ENCODE results near the gene OR10P1.
"Not testable (repeated sequence)": the region's sequence is repeated elsewhere in the genome, so short reads cannot be mapped to it uniquely, and the experiment has no call there.

The OR10P1 gene, protein sequence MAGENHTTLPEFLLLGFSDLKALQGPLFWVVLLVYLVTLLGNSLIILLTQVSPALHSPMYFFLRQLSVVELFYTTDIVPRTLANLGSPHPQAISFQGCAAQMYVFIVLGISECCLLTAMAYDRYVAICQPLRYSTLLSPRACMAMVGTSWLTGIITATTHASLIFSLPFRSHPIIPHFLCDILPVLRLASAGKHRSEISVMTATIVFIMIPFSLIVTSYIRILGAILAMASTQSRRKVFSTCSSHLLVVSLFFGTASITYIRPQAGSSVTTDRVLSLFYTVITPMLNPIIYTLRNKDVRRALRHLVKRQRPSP

DNA sequence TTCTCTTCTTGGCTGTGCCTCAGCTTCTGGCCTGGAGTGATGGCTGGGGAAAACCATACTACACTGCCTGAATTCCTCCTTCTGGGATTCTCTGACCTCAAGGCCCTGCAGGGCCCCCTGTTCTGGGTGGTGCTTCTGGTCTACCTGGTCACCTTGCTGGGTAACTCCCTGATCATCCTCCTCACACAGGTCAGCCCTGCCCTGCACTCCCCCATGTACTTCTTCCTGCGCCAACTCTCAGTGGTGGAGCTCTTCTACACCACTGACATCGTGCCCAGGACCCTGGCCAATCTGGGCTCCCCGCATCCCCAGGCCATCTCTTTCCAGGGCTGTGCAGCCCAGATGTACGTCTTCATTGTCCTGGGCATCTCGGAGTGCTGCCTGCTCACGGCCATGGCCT lies at the start of gene OR10P1:
TSS of gene OR10P1 (plus strand) at position 40 of the 400 bp plus-strand sequence. CDS start at position 40, 0 bp downstream.
- DNase-seq (ENCODE audit: low spot score), result no peak

DNA sequence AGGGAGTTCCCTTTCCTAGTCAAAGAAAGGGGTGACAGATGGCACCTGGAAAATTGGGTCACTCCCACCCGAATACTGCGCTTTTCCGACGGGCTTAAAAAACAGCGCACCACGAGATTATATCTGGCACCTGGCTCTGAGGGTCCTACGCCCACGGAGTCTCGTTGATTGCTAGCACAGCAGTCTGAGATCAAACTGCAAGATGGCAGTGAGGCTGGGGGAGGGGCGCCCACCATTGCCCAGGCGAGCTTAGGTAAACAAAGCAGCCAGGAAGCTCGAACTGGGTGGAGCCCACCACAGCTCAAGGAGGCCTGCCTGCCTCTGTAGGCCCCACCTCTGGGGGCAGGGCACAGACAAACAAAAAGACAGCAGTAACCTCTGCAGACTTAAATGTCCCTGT lies 46.5 kb upstream of the OR10P1 start:
- not testable (repeated sequence) for DNase-seq (ENCODE audit: low spot score)

DNA sequence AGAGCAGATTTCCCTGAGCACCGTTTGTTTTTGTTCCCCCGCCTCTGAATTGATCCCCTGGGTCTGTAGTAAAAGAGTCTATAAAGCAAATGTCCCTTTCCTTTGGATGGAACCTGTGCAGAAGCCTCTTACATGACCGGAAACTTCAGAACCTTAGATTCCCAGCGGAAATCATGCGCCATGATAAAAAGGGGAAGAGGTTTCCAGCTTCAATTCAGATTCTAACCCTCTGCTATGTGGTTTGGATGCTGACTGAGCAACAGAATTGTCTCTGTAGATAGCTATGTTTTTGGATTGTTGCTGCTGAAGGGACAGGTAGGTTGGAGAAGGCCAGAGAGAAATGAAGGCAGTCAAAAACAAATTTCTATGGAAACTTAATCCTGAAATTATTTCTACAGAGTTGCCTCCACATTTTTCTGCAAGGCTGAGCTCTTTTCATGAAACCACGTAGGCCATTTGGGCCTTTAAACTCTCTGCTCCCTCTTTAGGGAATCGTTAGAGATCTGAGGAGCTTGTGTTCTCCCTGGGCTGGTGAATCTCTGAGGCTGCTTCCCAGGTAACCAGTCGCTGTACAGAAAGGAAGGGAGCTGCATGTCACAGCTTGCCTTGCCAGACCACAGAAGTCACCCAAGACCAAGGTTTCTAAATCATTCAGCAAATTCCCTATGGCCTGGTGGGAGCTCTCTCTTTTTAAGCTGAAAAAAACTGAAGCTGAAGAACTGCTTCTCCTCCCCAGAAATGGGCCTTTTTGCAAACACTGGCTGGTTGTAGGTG lies 28.7 kb upstream of the OR10P1 start:
- DNase-seq (ENCODE audit: low spot score), result no peak

DNA sequence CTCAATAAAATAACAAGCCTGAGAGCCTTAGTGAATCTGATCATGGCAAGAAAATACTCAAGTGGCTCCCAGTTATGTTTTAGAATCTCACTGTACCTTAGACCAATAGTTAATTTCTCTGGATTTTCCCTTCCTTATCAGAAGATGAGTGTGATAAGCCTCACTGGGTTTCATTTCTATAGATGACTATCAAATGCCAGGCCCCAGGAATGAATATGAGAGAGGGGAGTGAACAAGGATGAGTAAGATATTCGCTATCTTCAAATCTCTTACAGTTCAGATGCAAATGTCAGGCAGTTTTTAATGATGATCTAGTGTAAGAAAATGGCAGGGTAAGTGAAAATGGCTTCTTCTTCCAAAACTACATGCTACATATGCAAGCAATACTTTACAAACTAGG lies 26.1 kb upstream of the OR10P1 start:
- DNase-seq (ENCODE audit: low spot score), result no peak

DNA sequence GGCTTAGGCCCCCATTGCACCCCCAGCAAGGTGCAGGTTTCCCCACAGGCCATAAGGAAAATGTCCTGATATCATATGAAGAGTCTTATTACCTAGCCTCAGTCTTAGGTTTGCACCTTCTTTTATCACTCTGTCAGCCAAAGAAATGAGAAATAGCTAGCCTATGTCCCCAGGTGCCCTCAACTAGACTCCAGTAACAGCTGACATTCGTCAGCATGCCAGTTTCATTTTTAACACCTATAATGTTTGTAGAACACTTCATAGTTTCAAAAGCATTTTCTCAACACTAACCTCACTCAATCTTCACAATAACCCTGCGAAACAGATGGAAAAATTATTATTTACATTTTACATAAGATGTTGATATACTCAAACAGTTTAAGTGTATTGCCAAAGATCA lies 24.0 kb upstream of the OR10P1 start:
- DNase-seq (ENCODE audit: low spot score), result no peak

DNA sequence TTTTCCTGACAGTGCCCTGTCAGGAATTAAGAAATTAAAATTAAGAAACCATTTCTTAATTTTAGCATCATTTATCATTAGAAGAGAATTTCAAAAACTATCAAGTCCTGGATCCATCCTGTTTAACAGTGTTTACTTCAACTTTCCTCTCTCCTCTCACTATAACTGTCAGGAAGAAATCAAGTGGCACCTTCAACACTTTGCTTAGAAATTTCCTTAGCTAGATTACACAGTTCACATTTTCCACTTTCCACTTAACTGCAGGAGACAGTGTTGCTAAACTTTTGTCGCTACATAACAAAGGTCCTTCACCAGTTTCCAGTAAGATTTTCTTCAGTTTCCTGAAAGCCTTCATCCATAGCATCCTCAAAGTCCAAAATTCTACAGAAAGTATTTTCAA lies 21.9 kb upstream of the OR10P1 start:
- no peak for DNase-seq (ENCODE audit: low spot score)

DNA sequence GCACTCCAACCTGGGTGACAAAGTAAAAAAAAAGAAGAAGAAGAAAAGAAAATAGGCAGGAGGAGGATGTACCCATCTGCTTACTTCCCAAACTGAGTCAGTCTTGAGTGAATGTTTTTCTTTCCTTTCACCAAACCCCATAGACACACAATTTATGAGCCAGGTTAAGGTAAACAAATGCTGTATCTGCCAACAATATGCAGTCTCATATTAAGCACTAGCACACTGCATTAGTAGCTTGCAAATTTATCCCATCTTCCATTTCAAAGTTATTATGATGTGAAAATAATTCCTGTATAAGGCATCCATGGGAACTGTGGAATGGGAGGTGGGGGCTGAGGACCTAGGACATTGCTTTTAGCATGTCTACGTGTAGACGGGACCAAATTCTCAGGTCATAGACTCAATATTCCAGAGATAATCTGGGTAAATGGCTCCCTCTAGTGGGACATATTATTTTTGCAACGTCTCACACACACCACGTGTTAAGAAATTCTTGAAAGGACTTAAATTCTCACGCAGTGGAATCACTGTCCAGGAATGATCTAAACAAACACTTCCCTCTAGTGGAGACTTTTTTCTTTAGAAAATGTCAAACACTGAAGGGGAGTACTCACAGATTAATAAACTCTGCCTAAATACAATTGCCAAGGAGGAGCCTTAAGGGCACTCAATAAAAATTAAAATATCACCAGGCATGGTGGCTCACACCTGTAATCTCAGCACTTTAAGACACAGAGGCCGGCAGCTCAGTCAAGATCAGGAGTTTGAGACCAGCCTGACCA lies 17.1 kb upstream of the OR10P1 start:
- DNase-seq (ENCODE audit: low spot score), result peak; percentile 83

DNA sequence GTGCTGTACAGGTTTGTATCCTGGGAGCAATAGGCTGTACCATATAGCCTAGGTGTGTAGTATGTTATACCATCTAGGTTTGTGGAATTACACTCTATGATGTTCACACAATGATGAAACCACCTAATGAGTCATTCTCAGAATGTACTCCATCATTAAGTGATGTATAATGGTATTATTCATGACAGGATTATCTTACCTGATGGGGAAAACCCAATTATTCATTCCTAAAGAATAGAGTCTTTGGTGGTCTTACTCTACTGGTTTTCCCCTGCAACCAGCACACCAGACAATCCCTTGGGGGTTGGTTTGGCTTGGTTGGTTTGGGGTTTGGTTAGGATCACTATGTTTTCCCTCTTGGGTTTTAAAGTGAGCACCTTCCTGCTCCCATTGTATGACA lies 12.6 kb upstream of the OR10P1 start:
- no peak for DNase-seq (ENCODE audit: low spot score)

DNA sequence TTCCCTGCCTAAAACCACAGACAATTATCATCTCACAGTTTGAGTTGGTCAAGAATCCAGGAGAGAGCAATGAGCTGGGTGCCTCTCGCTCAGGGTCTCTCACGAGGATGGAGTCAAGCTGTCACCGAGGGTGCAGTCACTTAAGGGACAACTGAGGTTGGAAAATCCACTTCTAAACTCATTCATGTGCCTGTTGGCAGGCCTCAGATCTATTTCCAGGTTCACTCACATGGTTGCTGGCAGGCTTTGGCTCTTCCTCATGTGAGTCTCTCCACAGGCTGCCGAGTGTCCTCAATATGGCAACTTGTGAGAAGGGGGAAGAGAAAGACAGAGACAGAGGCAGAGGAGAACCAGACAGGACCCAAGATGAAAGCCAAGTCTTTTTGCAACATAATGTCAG lies 10.5 kb upstream of the OR10P1 start:
- DNase-seq (ENCODE audit: low spot score), result no peak

DNA sequence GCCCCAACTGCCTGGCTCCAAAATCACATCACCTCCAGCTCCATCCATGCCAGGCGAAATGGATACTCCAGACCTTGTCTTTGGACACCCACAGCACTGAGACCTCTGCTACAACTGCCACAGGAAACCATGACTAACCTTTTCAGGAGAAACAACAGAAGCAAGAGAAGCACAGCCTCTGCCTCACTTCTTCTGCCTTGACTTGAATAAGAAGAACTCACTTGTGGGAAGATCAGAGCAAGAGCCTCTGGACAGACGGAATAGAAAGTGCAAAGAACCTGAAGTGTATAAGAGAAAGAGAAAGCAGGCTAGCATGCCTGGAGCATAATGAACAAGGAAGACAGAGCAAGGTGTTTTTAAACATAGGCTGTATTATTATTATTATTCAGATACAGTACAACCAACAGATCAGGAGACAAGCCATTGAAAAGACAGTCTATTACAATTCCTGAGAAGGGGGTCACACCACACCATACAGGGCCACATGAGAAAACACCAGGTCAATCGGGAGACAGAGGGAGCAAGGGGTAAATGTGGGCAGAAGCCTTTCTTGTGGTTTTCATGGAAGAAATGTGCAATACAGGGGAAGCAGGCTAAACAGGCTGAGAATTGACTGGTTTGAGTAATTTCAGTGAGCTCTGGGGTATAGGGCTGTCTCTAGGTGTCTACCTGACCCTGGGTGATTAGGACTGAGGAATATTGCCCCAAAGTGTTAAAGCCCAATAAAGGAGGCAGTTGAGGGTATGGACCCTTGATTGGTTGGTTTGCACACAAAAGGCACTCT lies 7.4 kb upstream of the OR10P1 start:
- DNase-seq (ENCODE audit: low spot score), result no peak

DNA sequence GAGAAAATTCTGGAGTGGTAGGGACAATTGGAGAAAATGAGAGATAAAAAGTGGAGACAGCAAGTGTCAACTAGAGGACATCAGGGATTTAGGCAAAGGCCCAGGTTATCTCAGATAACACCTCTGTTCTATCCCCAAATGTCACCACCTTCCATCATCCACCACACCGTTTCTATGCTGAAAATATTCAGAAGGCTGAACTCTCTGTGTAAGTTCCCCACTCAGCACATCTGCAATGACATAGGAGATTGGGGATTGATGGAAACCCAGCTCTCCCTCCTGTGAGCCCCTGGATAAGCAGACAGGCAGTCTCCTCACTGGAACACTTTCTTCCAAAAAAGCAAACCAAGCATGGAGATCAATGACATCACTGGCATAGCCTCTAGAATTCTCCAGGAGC lies 5.6 kb upstream of the OR10P1 start:
- DNase-seq (ENCODE audit: low spot score), result no peak

DNA sequence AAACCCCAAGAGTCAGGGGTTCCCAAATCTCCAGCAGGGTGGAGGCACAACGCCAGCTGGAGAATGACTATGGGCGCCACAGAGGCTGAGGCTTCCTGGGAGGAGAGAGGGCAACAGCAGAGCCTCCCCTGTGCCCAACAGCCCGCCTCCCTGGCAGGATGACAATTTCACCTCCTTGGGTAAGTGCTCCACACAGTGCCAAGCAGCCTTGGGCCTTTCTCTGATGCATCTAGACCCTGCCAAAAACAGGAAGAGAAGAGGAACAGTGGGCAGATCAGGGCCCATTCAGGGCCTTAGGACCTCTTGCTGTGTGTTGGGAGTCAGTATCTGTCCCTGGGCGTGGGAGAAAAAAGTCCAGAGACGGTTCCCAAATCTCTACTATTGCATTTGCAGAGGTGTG lies 5.0 kb upstream of the OR10P1 start:
- DNase-seq (ENCODE audit: low spot score), result no peak

DNA sequence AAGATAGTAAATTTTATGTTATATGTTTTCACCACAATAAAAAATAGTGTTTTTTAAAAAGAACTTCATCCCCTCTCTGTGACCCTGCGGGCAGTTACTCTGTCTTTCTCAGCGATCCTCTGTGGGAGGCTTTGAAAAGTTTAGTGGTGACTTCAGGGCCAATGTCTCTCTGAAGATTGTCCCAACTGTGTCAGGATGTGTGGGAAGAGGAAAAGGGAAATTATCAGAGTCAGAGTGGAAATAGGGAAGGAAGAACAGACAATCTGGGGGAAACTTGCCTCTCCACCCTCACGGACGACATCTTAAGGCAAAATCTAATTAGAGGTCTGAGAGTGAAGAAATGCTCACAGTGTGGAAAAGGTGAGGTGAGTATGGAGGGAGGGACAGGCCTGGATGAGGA lies 3.5 kb upstream of the OR10P1 start:
- no peak for DNase-seq (ENCODE audit: low spot score)

DNA sequence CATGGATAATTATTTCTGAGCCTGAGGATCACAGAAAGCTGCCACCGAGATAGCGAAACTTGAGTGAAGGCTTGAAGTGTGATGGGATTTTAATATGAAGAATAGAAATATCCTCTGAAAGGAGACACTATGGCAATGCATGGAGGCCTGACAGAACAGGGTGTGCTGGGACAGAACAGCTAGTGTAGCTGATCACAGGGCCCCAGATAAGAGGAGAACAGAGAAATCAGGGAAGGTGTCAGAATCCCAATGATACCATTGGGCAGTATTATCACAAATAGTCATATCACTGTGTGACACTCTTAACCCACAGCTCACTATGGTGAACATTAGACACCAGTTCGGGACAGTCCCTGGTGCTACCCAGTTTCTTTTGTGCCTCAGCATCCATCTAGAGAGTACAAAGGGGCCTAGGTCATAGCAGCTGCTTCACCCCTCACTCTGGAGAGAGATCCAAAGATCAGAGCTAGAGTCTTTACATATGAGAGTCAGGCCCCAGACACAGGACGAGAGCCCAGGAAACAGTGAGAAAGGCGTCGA lies 506 bp upstream of the OR10P1 start:
- no peak for DNase-seq (ENCODE audit: low spot score)

DNA sequence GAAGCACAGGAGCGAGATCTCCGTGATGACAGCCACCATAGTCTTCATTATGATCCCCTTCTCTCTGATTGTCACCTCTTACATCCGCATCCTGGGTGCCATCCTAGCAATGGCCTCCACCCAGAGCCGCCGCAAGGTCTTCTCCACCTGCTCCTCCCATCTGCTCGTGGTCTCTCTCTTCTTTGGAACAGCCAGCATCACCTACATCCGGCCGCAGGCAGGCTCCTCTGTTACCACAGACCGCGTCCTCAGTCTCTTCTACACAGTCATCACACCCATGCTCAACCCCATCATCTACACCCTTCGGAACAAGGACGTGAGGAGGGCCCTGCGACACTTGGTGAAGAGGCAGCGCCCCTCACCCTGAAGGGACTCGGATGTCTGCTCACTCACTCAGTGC lies 775 bp downstream of the OR10P1 start:
- no peak for DNase-seq (ENCODE audit: low spot score)

DNA sequence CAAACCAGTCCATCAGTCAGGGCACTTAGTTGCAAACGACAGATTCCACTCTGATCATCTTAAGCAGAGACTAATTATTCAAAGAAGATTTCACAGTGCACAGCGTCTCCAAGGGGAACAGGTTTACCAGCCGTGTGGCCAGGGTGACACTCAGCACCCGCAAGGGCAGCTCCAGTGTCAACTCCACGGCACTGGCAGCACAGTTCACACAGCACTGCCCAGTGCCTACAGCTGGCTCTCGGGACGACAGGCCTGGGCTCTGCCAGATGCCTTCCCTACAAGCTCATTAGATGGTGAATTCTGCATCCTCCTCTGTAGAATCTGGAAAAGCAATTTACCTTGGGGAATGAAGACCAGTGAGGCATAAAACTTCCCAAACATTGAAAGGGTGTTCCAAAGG lies 4.9 kb downstream of the OR10P1 start:
- no peak for DNase-seq (ENCODE audit: low spot score)

DNA sequence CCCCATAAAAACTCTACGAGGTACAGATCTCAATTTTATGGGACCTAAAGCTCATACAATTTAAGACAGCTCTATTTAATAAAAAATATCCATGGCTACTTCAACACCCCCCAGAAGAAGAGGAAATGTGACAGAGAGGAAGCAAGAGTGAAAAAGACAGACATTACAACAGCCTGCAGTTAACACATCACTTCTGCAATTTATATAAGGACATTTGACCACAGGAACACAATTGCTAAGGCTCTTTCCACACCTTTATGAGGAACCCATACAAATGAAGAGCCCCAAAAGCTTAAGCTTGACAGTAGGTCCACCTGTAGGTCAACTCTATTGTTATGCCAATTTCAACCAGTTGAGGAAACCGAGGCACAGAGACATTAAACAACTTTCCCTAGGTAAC lies 5.6 kb downstream of the OR10P1 start:
- DNase-seq (ENCODE audit: low spot score), result no peak

DNA sequence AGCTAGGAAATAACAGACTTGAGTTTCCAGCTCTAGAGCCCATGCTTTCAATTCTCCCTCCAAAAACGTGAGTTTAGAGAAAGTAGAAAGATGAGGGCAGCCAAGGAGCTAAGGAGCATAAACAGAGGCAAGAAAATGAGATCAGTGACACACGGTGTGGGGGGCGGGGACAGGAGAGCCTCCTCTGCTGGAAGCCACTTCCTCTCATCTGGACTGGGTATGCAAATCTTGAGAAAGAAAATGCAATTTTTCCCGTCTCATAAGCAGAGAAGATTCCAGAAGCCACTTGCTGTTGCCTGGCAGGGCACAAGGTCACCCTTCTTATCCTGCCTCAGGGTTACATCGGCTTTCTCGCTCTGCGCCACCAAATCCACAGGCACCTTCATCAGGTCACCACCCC lies 6.0 kb downstream of the OR10P1 start:
- DNase-seq (ENCODE audit: low spot score), result no peak

DNA sequence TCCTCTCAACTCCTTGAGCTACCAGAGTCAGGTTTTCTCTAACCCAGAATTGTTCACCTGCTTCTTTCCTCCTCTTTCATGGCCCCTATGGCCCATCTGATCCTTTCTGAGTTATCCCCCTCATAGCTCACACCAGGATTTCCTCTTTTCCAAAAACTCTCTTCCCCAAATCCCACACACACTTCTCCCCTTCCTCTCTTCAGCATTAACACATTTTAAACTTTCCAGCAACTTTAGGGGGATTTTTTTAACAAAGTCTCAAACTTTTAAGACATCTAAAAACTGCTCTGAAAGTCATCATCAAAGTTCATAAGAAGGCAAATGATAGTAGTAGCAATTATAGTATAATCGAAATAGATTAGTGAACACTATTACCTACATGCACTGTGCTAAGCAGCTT lies 7.9 kb downstream of the OR10P1 start:
- DNase-seq (ENCODE audit: low spot score), result no peak

DNA sequence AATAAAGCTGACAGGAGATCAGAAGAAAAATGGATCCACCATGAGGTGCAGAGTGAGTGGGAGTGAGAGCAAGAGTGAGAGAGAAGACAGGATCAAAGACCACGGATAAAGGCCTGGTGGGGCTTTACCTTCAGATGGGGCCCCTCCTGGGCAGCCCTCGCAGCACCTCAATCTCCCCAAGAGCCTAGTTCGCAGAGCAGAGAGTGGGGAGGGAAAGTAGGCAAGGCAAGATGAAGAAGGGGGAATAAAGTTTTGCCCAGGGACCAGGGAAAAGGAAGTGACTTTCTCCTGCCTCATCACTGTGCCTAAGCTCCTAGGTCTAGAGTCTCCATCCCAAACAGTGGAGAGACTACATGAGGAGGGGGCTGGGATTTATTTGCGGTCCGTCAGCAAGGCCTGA lies 10.3 kb downstream of the OR10P1 start:
- no peak for DNase-seq (ENCODE audit: low spot score)

DNA sequence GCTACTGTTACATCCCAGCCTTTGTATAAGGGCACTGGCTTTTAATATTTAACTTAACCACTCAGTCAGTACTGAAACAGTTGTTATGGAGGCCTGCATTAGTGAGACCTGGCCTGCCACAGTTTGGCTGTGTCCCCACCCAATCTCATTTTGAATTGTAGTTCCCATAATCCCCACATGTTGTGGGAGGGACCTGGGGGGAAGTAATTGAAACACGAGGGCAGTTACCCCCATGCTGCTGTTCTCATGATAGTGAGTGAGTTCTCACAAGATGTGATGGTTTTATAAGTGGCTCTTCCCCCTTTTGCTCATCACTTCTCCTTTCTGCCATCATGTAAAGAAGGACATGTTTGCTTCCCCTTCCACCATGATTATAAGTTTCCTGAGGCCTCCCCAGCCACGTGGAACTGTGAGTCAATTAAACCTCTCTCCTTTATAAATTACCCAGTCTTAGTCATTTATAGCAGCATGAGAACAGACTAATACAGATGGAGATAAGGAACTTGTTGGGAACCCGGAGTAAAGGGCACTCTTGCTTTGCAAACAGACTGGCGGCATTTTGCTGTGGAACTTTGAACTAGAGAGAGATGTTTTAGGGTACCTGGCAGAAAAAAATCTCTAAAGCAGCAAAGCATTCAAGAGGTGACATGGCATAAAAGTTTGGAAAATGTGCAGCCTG lies 14.1 kb downstream of the OR10P1 start:
- DNase-seq (ENCODE audit: low spot score), result not testable (repeated sequence)

Data from AG20443 (cell line).